Left ventricle myocardium inferior (tissue), 1 donor: ENCODE data around the gene EHBP1L1. TPM values are rescaled to one million over a fixed set of nuclear protein-coding genes. Genes with fewer than 3 reads are reported as not detected.

Source experiments
- DNase-seq: peaks from one replicate; pipeline ENCODE4 v3.0.0-alpha.2; 2020
- H3K27ac ChIP-seq: fragments of 200-600 bp; replicated peaks from 2 replicates; pipeline ENCODE4 v1.8.0; 2021
- H3K27me3 ChIP-seq: fragments of 200-600 bp; 2 replicates; pipeline ENCODE4 v1.8.0; 2021; ENCODE audit warnings: low read depth
- H3K36me3 ChIP-seq: fragments of 200-600 bp; 2 replicates; pipeline ENCODE4 v1.8.0; 2021
- H3K4me1 ChIP-seq: fragments of 200-600 bp; 2 replicates; pipeline ENCODE4 v1.8.0; 2021
- H3K4me3 ChIP-seq: fragments of 200-600 bp; 2 replicates; pipeline ENCODE4 v1.8.0; 2021; ENCODE audit warnings: mild to moderate bottlenecking, moderate library complexity
- H3K9me3 ChIP-seq: fragments of 200-600 bp; replicated peaks from 2 replicates; pipeline ENCODE4 v1.8.0; 2021
- intact Hi-C: fragments of 100-400 bp; cut with micrococcal nuclease; formaldehyde crosslinking; loops from one replicate; pipeline ENCODE4 v1.11.0; 2022
- total RNA-seq: library from RNA; stranded (reverse); fragmentation: NEBNext Ultra II Directional; extraction: Animal tissue kit (Norgen Biotek cat#: 25700); gene quantifications from one replicate; pipeline ENCODE4 v1.2.1, GENCODE V29; 2021
- TF ChIP-seq, protein P1 (sequence below): fragments of 200-600 bp; IDR thresholded peaks from 2 replicates; pipeline ENCODE4 v1.8.0; 2021; ENCODE audit warnings: antibody characterized with exemption, mild to moderate bottlenecking, borderline replicate concordance
- donor health status: DM: no; HTN: yes; CAD: no; lungs with severe emphysema.

The EHBP1L1 gene
- total RNA-seq, 1 donor from 2014 or later: 69.5 TPM

DNA sequence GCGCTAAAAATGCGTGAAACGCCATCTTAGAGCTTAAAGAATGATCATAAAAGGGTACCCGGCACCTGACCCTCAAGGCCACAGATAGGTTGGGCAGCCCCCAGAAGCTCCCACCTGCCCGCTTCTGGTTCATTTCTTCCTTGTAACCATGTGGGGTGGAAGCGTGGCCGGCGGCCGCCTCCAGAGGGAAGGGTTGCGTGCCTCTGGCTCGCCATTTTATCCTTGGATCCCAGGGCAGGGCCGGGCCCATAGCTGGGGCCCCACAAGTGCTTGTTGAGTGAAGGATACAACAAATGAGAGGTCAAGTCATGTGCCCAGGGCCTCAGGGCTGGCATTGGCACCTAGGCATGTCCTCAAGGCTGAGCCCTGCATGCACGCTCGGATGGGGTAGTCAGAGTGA, 45.6 kb downstream of the EHBP1L1 start:
- TF ChIP-seq, protein P1, sequence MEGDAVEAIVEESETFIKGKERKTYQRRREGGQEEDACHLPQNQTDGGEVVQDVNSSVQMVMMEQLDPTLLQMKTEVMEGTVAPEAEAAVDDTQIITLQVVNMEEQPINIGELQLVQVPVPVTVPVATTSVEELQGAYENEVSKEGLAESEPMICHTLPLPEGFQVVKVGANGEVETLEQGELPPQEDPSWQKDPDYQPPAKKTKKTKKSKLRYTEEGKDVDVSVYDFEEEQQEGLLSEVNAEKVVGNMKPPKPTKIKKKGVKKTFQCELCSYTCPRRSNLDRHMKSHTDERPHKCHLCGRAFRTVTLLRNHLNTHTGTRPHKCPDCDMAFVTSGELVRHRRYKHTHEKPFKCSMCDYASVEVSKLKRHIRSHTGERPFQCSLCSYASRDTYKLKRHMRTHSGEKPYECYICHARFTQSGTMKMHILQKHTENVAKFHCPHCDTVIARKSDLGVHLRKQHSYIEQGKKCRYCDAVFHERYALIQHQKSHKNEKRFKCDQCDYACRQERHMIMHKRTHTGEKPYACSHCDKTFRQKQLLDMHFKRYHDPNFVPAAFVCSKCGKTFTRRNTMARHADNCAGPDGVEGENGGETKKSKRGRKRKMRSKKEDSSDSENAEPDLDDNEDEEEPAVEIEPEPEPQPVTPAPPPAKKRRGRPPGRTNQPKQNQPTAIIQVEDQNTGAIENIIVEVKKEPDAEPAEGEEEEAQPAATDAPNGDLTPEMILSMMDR: no peak
- peaks cover 23% of the 10 kb centered on the region for H3K4me1 ChIP-seq
- intact Hi-C loops: loop anchor here (5.0 kb wide), 1 partner anchor 356 kb away; no protein-coding TSS in a partner anchor
- DNase-seq: no peak
- no peak overlapping the region for H3K27ac ChIP-seq
- H3K27me3 ChIP-seq: no peaks in the 10 kb centered on the region
- no peak overlapping the region for H3K4me3 ChIP-seq
- peaks cover 90% of the 10 kb centered on the region for H3K36me3 ChIP-seq
- H3K9me3 ChIP-seq: no peaks in the 10 kb centered on the region

DNA sequence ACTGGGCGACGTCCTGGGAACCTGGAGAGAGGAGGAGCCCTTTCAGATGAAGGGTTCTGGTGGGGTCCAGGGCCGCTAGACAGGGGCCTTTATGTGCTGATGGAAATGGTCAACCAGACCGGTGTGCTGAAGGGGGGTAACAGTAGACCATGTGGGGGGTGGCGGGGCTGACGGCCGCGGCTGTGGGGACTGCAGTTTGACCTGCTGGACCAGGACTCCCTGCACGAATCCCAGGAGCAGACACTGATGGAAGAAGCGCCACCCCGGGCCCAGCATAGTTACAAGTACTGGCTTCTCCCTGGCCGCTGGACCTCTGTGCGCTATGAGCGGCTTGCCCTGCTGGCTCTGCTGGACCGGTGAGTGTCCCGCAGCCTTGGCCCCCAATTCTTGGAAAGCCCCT, 46.2 kb downstream of the EHBP1L1 start:
- DNase-seq: no peak
- Histone ChIP-seq H3K27ac (no peak overlapping the region), H3K9me3 (no peaks in the 10 kb centered on the region), H3K4me1 (peaks cover 20% of the 10 kb centered on the region), H3K27me3 (no peaks in the 10 kb centered on the region), H3K36me3 (peaks cover 96% of the 10 kb centered on the region), H3K4me3 (no peak overlapping the region)
- intact Hi-C loops: loop anchor here (5.0 kb wide), 1 partner anchor 355 kb away; no protein-coding TSS in a partner anchor
- TF ChIP-seq, protein P1: no peak

GRCh38 chr11:65623177-65623576, 47.3 kb downstream of the EHBP1L1 start:
- TF ChIP-seq, protein P1: no peak
- intact Hi-C loops: loop anchor here (5.0 kb wide), 1 partner anchor 354 kb away; no protein-coding TSS in a partner anchor
- H3K4me3 ChIP-seq: no peak overlapping the region
- no peak overlapping the region for H3K27ac ChIP-seq
- H3K9me3 ChIP-seq: no peaks in the 10 kb centered on the region
- peaks cover 11% of the 10 kb centered on the region for H3K4me1 ChIP-seq
- peaks cover 96% of the 10 kb centered on the region for H3K36me3 ChIP-seq
- DNase-seq: no peak
- H3K27me3 ChIP-seq: no peaks in the 10 kb centered on the region

- Histone ChIP-seq H3K4me3 (no peak overlapping the region), H3K4me1 (peaks cover 11% of the 10 kb centered on the region), H3K27ac (no peak overlapping the region), H3K36me3 (peaks cover 94% of the 10 kb centered on the region), H3K9me3 (no peaks in the 10 kb centered on the region), H3K27me3 (no peaks in the 10 kb centered on the region)
- TF ChIP-seq, protein P1: no peak
- intact Hi-C loops: loop anchor here (5.0 kb wide), 1 partner anchor 353 kb away; no protein-coding TSS in a partner anchor
- no peak for DNase-seq
These were observed 48.2 kb downstream of the EHBP1L1 start for GRCh38 chr11:65623852-65624616.

- no peak for DNase-seq
- Histone ChIP-seq H3K9me3 (no peaks in the 10 kb centered on the region), H3K4me3 (no peak overlapping the region), H3K4me1 (peaks cover 17% of the 10 kb centered on the region), H3K27ac (no peak overlapping the region), H3K36me3 (peaks cover 94% of the 10 kb centered on the region), H3K27me3 (no peaks in the 10 kb centered on the region)
- TF ChIP-seq, protein P1: no peak
- intact Hi-C loops: loop anchor here (5.0 kb wide), 1 partner anchor 352 kb away; no protein-coding TSS in a partner anchor
These were observed 49.2 kb downstream of the EHBP1L1 start for GRCh38 chr11:65624931-65625627.
